Activated CD4-positive, CD25-positive, alpha-beta regulatory T cell (primary cell): Measurements from ENCODE around the gene LYPD6B.
"Not testable (repeated sequence)": the region's sequence is repeated elsewhere in the genome, so short reads cannot be mapped to it uniquely, and the experiment has no call there.

Source experiments
- DNase-seq, 4 experiments: peaks; one replicate each; lab custom pipeline; 2025; lab: John Stamatoyannopoulos, UW

The LYPD6B gene

DNA sequence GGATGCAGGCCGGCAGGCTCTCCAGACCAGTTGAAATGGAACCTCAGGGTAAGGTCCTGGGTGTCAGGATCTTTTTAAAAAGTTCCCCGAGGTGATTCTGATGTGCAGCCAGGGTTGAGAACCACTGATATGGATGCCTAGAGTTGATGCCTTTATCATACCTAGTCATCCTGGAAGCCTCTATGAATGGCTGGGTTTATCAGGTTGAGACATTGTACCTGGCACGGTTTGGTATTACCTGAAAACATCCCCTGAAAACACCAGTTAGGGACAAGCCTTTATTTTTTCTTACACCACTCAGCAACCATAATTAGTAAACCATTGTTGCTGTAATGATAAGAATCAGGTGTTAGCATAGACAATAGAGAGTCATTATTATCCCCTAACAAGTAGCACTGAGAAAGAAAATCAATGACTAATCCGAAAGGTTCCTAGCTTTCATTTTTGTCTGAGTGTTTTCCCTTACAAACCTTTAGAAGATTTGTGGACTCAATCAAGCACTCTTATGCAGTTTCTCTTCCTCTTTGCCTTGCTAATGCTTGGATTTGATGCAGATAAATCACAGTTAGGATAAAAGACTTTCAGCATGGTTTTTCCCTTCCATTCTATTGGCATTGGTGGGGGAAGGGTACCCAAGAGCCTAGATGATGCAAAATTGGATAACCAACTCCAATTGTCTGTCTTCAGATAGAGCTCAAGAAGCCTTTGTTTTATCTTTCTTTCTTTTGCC is 175.4 kb downstream of the LYPD6B start:
- DNase-seq, result no peak

DNA sequence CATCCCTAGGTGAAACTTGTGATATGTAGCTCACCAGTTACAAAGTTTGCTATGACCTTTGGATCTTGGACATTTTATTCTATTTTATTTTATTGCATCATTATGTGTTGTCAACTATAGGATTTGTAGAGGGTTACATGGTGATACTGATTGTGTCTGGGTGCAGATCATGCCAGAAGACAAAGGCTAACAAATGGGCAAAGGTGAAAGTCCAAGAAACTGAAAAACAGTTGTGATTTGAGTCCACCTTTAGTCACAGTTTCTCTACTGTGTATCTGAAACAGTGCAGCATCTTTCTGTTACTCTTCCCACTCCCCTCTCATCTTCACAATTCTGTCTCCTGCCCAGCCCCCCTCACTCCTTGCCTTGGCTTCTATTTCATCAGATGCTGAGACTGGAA is 180.0 kb downstream of the LYPD6B start:
- DNase-seq, result no peak

DNA sequence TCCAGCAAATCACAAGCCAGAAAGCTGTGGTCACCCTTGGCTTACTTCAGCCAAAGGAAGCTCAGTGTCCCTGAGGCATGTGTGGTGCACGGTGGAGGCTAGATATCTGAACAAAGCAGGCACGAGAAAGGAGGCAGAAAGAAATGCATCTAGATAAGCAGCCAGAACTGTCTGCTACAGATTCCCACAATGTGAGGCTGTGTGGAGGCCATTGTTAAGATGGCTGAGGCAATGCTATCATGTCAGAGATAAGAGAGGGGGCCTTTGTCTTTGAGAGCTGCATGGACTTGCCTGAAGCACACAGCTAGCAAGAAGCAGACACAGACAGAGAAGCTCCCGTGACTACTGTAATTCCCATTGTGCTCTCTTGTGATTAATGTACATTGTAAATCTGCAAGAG is 181.4 kb downstream of the LYPD6B start:
- DNase-seq, result no peak

DNA sequence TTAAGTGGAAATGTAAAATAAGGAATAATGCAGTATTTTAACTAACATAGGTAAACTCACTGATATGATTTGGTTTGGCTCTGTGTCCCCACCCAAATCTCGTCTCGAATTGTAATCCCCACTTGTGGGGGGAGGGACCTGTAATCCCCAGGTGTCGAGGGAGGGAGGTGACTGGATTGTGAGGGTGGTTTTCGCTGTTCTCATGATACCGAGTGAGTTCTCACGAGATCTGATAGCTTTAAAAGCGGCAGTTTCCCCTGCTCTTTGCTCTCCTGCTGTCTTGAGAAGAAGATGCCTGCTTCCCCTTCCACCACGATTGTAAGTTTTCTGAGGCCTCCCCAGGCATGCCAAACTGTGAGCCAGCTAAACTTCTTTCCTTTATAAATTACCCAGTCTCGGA is 182.5 kb downstream of the LYPD6B start:
- no peak for DNase-seq

DNA sequence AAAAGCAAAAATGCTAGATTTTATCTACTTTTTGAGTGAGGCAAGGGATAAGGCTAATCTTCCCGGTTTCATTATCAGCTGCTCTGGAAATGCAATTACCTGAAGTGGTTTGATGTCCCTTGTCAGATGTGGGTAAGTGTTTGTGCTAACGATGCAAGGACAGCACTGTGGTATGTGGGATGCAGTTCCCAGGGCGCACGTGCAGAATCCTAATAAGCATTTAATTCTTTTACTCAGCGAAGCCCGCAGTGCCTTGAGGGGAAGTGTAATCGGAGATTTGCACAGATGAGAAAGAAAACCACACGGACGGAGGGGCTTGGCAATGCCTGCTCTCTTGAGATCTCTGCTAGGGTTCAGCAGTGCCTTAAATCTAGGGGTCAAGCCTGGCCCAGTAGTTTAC is 183.4 kb downstream of the LYPD6B start:
- no peak for DNase-seq

DNA sequence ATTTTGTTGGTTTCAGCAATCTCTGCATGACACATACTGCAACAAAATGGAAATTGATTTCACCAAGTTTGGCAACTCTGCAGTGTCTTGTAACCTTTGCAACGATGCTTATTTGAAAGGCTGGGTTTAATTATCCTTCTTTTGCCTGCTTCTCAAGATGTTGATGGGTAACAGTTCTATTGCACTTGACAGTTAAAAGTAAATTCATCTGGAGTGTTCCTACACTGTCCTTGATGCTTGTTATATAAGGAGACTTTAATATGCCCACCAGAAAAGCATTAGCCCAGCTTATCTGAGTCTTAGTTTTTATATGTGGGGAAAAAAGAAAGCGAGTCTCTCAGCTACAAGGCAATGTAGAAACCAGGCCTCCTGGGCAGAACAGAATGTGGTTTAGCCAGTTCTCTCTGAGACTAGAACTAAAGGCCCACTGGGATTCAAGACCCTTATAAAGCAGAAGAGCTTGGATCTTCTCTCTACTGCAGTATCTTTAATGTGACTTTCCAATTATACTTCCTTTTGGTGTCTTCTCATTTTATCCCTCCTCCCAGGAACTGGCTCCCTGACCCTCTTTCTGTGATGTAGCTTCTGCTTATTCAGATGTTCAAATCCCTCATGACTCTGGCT is 185.1 kb downstream of the LYPD6B start:
- DNase-seq, result no peak

DNA sequence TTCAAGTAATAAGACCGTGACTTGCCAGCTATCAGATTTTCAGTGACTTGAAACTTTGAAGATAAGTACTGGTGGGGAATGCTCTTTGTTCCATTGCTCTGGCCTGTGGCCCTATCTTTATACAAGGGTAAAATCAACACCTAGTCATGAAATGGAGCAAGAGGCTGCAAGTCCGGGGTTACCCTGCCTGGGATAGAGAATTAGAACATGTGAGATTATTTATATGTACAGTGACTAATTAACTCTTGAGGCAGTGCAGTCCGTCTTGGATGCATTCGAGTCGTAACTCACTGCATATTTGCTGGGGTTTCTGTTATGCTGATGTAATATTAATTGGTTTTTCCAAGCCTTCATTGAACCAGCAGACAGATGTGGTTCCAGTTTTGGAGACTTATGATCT is 186.0 kb downstream of the LYPD6B start:
- DNase-seq, result no peak

DNA sequence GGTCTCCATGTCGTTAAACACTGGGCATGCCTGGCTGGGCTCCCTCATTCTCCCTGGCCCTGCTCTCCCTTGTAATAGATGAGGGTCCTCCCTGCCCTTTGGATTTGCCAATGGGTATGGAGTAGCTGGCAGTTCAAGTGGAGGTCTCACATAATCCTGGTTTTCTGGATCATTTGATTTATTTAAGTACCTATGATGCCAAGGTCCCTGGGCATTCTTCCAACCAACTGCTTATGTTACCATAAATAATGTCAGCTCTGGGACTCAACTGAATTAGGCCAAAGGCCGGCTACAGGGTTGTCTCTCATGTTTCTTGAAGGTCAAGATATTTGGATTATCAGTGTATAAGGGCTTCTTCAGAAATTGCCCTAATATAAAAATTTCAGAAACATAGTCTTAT is 186.9 kb downstream of the LYPD6B start:
- no peak for DNase-seq

DNA sequence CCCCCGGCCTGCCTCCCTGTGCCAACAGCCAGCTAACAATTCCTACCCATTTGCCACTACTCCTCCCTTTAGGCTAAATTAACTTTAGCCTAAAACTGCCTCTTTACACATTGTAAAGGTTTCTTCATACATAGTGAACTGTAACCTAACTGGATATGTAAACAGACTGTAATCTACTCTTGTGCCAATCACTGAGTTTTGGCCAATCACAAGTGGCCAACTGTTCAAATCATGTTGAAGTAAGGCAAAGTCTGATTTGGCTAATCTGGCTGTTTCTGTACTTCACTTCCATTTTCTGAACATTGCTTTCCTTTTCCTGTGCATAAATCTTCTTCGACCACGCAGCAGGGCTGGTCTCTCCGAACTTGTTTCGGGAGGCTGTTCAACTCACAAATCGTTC is 188.3 kb downstream of the LYPD6B start:
- DNase-seq, result no peak

DNA sequence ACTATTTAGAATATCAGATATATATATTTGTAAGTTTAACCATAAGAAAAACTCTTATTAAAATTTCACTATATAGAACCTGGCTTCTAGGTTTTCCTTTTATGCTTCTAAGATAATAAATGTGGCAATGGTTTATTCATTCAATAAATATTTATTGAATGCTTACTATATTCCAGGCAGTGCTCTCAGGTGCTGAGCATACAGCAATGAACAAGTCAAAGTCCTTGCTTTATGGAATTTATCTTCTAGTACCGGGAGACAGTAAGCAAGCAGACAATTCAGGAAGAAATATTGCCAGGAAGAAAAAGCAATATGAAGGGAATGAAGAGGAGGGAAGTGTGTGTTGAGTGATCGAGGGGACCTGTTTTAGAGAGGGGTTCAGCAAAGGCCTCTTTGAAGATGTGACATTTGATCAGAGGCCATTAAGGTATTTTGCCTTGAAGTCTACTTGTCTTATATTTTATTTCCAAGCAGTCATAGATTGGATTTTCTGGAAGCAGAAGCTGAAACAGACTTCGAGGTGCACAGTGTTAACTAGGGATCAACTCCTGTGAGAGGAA is 197.4 kb downstream of the LYPD6B start:
- DNase-seq, result no peak

DNA sequence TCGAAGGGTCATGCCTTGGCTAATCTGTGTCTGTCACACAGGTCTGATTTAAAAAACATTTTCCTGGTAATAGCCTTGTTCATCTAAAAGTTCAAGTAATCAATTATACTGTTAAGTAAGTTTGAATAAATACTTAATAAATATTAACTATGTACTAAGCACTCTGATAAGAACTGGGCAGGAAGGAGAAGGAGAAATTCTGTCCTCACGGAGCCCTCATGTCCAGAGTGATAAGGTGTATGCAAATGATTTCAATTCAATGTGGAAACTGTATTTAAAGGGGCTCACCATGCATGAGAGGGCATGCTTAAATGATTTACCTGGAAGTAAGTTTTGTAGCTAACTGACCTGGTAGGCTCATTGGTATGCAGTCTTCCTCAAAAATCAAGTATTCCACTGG is 197.9 kb downstream of the LYPD6B start:
- no peak for DNase-seq

DNA sequence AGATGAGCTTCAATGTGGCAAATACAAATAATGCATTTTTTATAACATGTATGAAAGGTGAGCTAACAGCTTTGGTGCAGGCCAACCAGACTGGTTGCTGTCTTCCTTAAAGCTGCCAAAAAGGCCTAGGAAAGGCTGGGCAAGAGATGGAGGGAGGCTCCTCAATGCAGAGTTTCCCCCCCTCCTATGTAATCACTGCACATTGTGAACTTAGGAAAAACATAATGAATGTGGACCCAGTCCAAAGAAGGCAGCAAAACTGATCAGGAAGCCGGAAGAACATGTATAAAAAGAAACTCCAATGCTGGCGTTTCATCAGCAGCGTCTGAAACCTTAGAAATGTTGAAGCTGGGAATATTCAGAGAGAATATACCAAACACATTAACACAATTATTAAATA is 207.7 kb downstream of the LYPD6B start:
- DNase-seq, result no peak

DNA sequence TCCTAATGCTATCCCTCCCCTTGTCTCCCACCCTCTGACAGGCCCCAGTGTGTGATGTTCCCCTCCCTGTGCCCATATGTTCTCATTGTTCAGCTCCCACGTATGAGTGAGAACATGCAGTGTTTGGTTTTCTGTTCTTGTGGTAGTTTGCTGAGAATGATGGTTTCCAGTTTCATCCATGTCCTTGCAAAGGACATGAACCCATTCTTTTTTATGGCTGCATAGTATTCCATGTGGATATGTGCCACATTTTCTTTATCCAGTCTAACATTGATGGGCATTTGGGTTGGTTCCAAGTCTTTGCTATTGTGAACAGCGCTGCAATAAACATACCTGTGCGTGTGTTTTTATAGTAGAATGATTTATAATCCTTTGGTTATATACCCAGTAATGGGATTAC is 212.9 kb downstream of the LYPD6B start:
- not testable (repeated sequence) for DNase-seq

DNA sequence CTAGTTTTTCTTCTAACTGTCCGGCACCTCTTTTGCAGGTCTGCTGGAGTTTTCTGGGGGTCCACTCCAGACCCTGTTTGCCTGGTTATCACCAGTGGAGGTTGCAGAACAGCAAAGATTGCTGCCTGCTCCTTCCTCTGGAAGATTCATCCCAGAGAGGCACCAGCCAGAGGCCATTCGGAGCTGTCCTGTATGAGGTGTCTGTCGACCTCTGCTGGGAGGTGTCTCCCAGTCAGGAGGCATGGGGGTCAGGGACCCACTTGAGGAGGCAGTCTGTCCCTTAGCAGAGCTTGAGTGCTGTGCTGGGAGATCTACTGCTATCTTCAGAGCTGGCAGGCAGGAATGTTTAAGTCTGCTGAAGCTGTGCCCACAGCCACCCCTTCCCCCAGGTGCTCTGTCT is 218.4 kb downstream of the LYPD6B start:
- not testable (repeated sequence) for DNase-seq

DNA sequence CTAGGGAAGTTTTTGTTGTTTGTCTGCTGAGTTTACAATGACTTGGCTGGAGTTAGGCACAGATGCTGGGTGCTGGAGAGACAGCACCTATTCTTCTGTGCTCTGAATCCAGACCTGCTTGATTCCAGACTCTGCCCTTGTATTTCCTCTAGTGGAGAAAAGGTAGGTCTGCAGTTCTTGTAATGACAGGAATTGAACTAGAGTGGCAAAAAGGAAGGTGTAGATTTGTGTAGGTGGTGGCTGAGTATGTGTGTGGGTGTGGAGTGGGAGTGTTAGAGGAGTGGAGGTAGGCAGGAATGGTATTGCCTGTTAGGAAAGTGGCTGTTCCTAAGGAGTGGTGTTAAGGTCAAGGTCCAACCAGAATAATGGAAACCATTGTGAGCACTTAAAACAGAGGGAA is 220.0 kb downstream of the LYPD6B start:
- DNase-seq, result no peak

DNA sequence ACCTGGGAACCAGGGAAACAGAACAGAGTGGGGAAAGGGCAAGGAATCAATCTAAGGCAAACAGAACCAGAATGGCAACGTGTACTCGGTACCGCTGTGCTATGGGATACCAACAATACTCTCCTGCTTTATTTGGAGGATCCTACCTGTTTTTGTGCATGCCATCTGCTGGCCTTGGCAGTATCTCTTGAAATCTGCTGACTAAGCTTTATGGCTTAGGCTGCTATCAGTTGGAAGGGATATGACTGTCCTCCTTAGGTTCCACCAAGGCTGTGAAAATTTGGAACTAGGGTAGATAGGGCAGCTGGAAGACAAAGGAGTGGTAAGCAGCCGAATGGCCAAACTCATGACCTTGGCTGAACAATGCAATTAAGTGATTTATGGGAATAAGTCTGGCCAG is 220.6 kb downstream of the LYPD6B start:
- no peak for DNase-seq

DNA sequence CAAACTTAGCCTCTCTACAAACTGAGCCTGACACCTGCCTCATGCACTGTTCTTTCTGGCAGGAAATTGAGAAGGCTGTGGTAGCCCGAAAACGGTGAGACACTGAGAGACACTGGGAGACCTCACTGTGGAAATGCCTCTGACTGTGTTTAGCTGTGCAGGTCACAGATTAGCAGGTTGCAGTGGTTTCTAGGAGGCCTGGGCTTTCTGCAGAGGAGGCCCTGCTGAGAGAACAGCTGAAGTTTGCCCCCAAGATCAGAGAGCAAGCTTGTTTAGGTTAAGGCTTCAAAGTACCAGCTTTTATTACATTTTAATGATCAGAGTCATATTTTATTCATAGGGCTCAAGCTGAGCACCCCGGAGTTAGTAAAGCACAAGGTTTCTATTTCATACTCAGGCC is 223.2 kb downstream of the LYPD6B start:
- no peak for DNase-seq
